Head of caudate nucleus (tissue), 42 donors: ENCODE measurements around the gene HOXB3.
"Not testable (repeated sequence)": the region's sequence is repeated elsewhere in the genome, so short reads cannot be mapped to it uniquely, and the experiment has no call there.

Experiments
- DNase-seq, 42 donors: peaks; one replicate each; pipeline versions ENCODE4 v3.0.0 to v3.0.0-alpha.2; 2020 to 2021; ENCODE audit warnings: mixed read lengths in 7 of 42
- intact Hi-C: fragments of 100-400 bp; cut with DNase I; formaldehyde crosslinking; loops from one replicate; pipeline ENCODE4 v1.15.0; 2022

The HOXB3 gene

GRCh38 chr17:48522031-48522653 is 67.9 kb downstream of the HOXB3 start:
- intact Hi-C loops = no loop called here
- no peak for DNase-seq

GRCh38 chr17:48520631-48521079 is 69.4 kb downstream of the HOXB3 start:
- intact Hi-C loops = no loop called here
- no peak for DNase-seq

- intact Hi-C loops = no loop called here
- DNase-seq = no peak
Observed at GRCh38 chr17:48519427-48519826, 70.6 kb downstream of the HOXB3 start.

GRCh38 chr17:48517478-48517877 is 72.6 kb downstream of the HOXB3 start:
- no peak for DNase-seq
- intact Hi-C loops = no loop called here

GRCh38 chr17:48515925-48516900 is 73.8 kb downstream of the HOXB3 start:
- intact Hi-C loops = no loop called here
- DNase-seq = no peak

GRCh38 chr17:48514477-48514876 is 75.6 kb downstream of the HOXB3 start:
- intact Hi-C loops = no loop called here
- no peak for DNase-seq

GRCh38 chr17:48513666-48514455 is 76.2 kb downstream of the HOXB3 start:
- DNase-seq = no peak
- intact Hi-C loops = no loop called here

- intact Hi-C loops = no loop called here
Observed at GRCh38 chr17:48513097-48513496, 76.9 kb downstream of the HOXB3 start.

GRCh38 chr17:48510761-48511604 is 79.1 kb downstream of the HOXB3 start:
- intact Hi-C loops = no loop called here

More at GRCh38 chr17:48513097-48513496, 76.9 kb downstream of the HOXB3 start:
- no peak for DNase-seq

GRCh38 chr17:48510381-48510760 is 79.7 kb downstream of the HOXB3 start:
- intact Hi-C loops = no loop called here
- DNase-seq = no peak

More at GRCh38 chr17:48510761-48511604, 79.1 kb downstream of the HOXB3 start:
- no peak for DNase-seq

- intact Hi-C loops, DNase-seq: not testable (repeated sequence)
Observed at GRCh38 chr17:48509708-48510107, 80.3 kb downstream of the HOXB3 start.

GRCh38 chr17:48506246-48506645 is 83.8 kb downstream of the HOXB3 start:
- no peak for DNase-seq
- intact Hi-C loops = no loop called here

- intact Hi-C loops = no loop called here
- no peak for DNase-seq
Observed at GRCh38 chr17:48505788-48506187, 84.3 kb downstream of the HOXB3 start.

- intact Hi-C loops = no loop called here
- DNase-seq = no peak
Observed at GRCh38 chr17:48504953-48505352, 85.1 kb downstream of the HOXB3 start.

GRCh38 chr17:48503747-48504146 is 86.3 kb downstream of the HOXB3 start:
- intact Hi-C loops = no loop called here
- no peak for DNase-seq

GRCh38 chr17:48502901-48503300 is 87.1 kb downstream of the HOXB3 start:
- no peak for DNase-seq
- intact Hi-C loops = no loop called here

- no peak for DNase-seq
- intact Hi-C loops = no loop called here
Observed at GRCh38 chr17:48502312-48502711, 87.7 kb downstream of the HOXB3 start.
